Body of pancreas (tissue), 4 donors: ENCODE results near the gene KIAA0825. TPM values are rescaled to one million over a fixed set of nuclear protein-coding genes. Genes with fewer than 3 reads are reported as not detected.

ENCODE experiments used
- ATAC-seq: fragments of 150-250 bp; one replicate; pipeline ENCODE4 v1.9.1; 2016
- DNase-seq, 4 donors: peaks; one replicate each; pipeline ENCODE4 v3.0.0-alpha.2; 2019
- H3K27ac ChIP-seq, 4 donors: fragments of 200-600 bp; sonication (generic); 1 replicate in 3 of 4; 2 replicates in 1 of 4; pipeline versions ENCODE4 v1.5.1 to v1.6.1; 2016 to 2019; ENCODE audit warnings: mild to moderate bottlenecking in 1 of 4, mixed read lengths in 1 of 4, moderate library complexity in 1 of 4
- H3K27me3 ChIP-seq, 2 donors: fragments of 200-600 bp; sonication (generic); one replicate each; pipeline ENCODE4 v1.6.0; 2016; ENCODE audit warnings: mild to moderate bottlenecking in 1 of 2
- H3K36me3 ChIP-seq, 2 donors: fragments of 200-600 bp; sonication (generic); replicated peaks in 1 of 2; 2 replicates each; pipeline ENCODE4 v1.5.1; 2016; ENCODE audit warnings: low read depth in 2 of 2; ENCODE audit not compliant: insufficient read depth in 1 of 2
- H3K4me1 ChIP-seq: fragments of 200-600 bp; sonication (generic); one replicate; pipeline ENCODE4 v1.6.0; 2016
- H3K4me3 ChIP-seq, 2 donors: fragments of 200-600 bp; sonication (generic); 1 replicate in 1 of 2; 2 replicates in 1 of 2; pipeline ENCODE4 v1.5.1; 2016 to 2019
- H3K9me3 ChIP-seq, 3 donors: fragments of 200-600 bp; sonication (generic); 1 replicate in 2 of 3; 2 replicates in 1 of 3; pipeline ENCODE4 v1.5.1; 2016
- CTCF ChIP-seq, 7 experiments: fragments of 450-650 bp in 4 of 7; fragments of 200-600 bp in 3 of 7; sonication (generic) in 3 of 7; IDR thresholded peaks; one replicate each; pipeline ENCODE4 v1.5.1; 2016 to 2019; ENCODE audit warnings: antibody characterized with exemption in 7 of 7
- POLR2A ChIP-seq, 3 donors: fragments of 450-650 bp; IDR thresholded peaks; one replicate each; pipeline ENCODE4 v1.6.1; 2016; ENCODE audit warnings: antibody characterized with exemption in 3 of 3, mild to moderate bottlenecking in 2 of 3
- WGBS, 2 donors: methylation state at CpG; one replicate each; pipeline ENCODE4 v1.1.5; 2017; 5-methylcytosine and 5-hydroxymethylcytosine counted together
- intact Hi-C: fragments of 100-400 bp; cut with DNase I; formaldehyde crosslinking; loops from one replicate; pipeline ENCODE4 v1.15.1; 2023
- total RNA-seq, 2 donors: library from RNA; depleted of rRNA; stranded (reverse); fragments of >200 nt; gene quantifications; one replicate each; pipeline ENCODE4 v1.1.0, GENCODE V29; 2016

KIAA0825 gene
- total RNA-seq, 2 donors from 2014 or later, result 5.7 to 6.6 TPM

GRCh38 chr5:94375801-94376200 lies 242.6 kb downstream of the KIAA0825 start:
- Histone ChIP-seq H3K36me3 (no peaks in the 10 kb centered on the region), H3K9me3 (no peaks in the 10 kb centered on the region), H3K27ac (no peak overlapping the region), H3K4me3 (no peak overlapping the region), H3K27me3 (no peaks in the 10 kb centered on the region), H3K4me1 (no peaks in the 10 kb centered on the region)
- intact Hi-C loops, result no loop called here
- WGBS, 2 donors, result 76 to 77% methylated on average over 2 of the region's 2 CpGs
- ATAC-seq (no peak), DNase-seq (no peak)
- TF ChIP-seq CTCF (IDR thresholded peaks at IDR 0.05) (no peak), POLR2A (IDR thresholded peaks at IDR 0.05) (no peak)

- no peaks in the 10 kb centered on the region for H3K36me3 ChIP-seq
- no peaks in the 10 kb centered on the region for H3K9me3 ChIP-seq
- intact Hi-C loops, result no loop called here
- no peak overlapping the region for H3K27ac ChIP-seq
- H3K27me3 ChIP-seq, result no peaks in the 10 kb centered on the region
- no peak overlapping the region for H3K4me3 ChIP-seq
- DNase-seq (no peak), ATAC-seq (no peak)
- TF ChIP-seq CTCF (IDR thresholded peaks at IDR 0.05), result no peak
- no peaks in the 10 kb centered on the region for H3K4me1 ChIP-seq
These were observed 244.1 kb downstream of the KIAA0825 start for GRCh38 chr5:94374336-94374735.

- DNase-seq (no peak), ATAC-seq (no peak)
- 85 to 90% methylated on average over 2 of the region's 2 CpGs for WGBS, 2 donors
- H3K4me1 ChIP-seq, result peaks cover under 1% of the 10 kb centered on the region
- H3K9me3 ChIP-seq, result no peaks in the 10 kb centered on the region
- no peaks in the 10 kb centered on the region for H3K36me3 ChIP-seq
- no peaks in the 10 kb centered on the region for H3K27me3 ChIP-seq
- intact Hi-C loops, result no loop called here
- no peak overlapping the region for H3K4me3 ChIP-seq
- TF ChIP-seq CTCF (IDR thresholded peaks at IDR 0.05) (no peak), POLR2A (IDR thresholded peaks at IDR 0.05) (no peak)
- no peak overlapping the region for H3K27ac ChIP-seq
These were observed 250.5 kb downstream of the KIAA0825 start for GRCh38 chr5:94367900-94368299.

DNA sequence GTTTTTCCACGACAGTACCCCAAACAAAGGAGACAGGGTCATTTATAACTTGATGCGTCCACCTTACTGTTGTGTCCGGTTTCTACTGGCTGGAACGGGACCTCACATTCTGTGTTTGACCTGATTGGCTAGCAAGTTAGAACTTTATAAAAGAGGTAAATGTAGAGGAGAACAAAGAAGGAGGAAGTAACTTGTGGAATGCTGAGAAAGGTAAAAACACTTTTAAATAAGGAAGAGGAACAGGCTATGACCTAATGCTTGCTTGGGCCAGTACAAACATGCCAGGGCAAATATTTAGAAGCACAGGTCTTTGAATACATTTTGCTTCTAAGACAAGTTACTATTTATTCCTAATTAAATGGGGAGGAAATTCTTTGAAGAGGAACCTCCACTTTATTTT lies 251.6 kb downstream of the KIAA0825 start:
- Histone ChIP-seq H3K27ac (no peak overlapping the region), H3K27me3 (no peaks in the 10 kb centered on the region), H3K9me3 (no peaks in the 10 kb centered on the region), H3K4me3 (no peak overlapping the region), H3K4me1 (peaks cover 8% of the 10 kb centered on the region), H3K36me3 (no peaks in the 10 kb centered on the region)
- 83 to 88% methylated on average over 4 of the region's 4 CpGs for WGBS, 2 donors
- no peak for DNase-seq
- intact Hi-C loops, result no loop called here
- no peak for ATAC-seq
- TF ChIP-seq POLR2A (IDR thresholded peaks at IDR 0.05), result no peak
- TF ChIP-seq CTCF (IDR thresholded peaks at IDR 0.05), result no peak

DNA sequence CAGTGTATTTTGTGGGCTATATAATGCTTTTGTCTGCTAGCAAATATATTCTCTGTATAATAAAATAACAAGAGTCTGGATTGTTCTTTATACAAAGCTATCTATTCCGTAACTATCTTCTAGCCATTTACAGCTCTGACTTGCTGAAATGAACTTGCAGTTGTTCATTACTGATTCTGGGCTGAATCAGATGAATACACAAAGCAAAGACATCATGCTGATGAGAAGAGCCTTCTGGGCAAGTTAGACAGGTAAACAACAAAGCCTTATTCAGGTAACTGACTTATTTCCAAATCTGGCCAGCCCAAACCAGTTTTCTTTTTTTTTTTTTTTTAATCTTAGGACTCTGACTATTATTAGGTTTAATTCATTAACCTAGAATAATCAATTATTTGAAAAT lies 255.5 kb downstream of the KIAA0825 start:
- ATAC-seq (no peak), DNase-seq (no peak)
- TF ChIP-seq POLR2A (IDR thresholded peaks at IDR 0.05) (no peak), CTCF (IDR thresholded peaks at IDR 0.05) (no peak)
- WGBS, 2 donors, result 47 to 78% methylated on average over 1 of the region's 1 CpG
- Histone ChIP-seq H3K27ac (no peak overlapping the region), H3K4me1 (peaks cover 8% of the 10 kb centered on the region), H3K9me3 (no peaks in the 10 kb centered on the region), H3K36me3 (no peaks in the 10 kb centered on the region), H3K4me3 (no peak overlapping the region), H3K27me3 (no peaks in the 10 kb centered on the region)
- intact Hi-C loops, result no loop called here
